ENCODE measurements around the gene ZNF419.
"Not testable (repeated sequence)": the region's sequence is repeated elsewhere in the genome, so short reads cannot be mapped to it uniquely, and the experiment has no call there.

ZNF419 gene

DNA sequence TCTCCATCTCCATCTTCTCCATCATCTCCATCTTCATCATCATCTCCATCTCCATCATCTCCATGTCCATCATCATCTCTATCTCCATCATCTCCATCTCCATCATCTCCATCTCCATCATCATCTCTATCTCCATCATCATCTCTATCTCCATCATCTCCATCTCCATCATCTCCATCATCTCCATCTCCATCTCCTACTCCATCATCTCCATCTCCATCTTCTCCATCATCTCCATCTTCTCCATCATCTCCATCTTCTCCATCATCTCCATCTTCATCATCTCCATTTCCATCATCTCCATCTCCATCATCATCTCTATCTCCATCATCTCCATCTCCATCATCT lies 11.8 kb downstream of the ZNF419 start:
- Mint-ChIP-seq H3K4me3 (peak overlapping the region; percentile 46), H3K4me1 (peaks cover 39% of the 10 kb centered on the region), H3K9me3 (peaks cover 31% of the 10 kb centered on the region), H3K36me3 (ENCODE audit: insufficient read depth) (peaks cover 19% of the 10 kb centered on the region), H3K27ac (ENCODE audit: low read depth) (peak overlapping the region; percentile 85)
- not testable (repeated sequence) for ATAC-seq (replicated peaks; ENCODE audit: extremely low read depth, poor library complexity, severe bottlenecking); H3K27me3 Mint-ChIP-seq; DNase-seq (ENCODE audit: low spot score in 2 of 2)

GRCh38 chr19:57499680-57500395 lies 12.3 kb downstream of the ZNF419 start, which contains the start of gene ZNF773:
Gene ZNF773 (plus strand): TSS chr19:57499938. CDS start chr19:57500081, 143 bp downstream.
- peak within 1 kb of the TSS; percentile 85 for H3K27ac Mint-ChIP-seq (ENCODE audit: low read depth)
- peak within 1 kb of the TSS; percentile 46 for H3K4me3 Mint-ChIP-seq
- peaks cover 32% of the 10 kb centered on the region for H3K9me3 Mint-ChIP-seq
- H3K4me1 Mint-ChIP-seq = peaks cover 40% of the 10 kb centered on the region
- peak; percentile 86 to 94 for DNase-seq (ENCODE audit: low spot score in 2 of 2)
- peak; percentile 98 for ATAC-seq (replicated peaks; ENCODE audit: extremely low read depth, poor library complexity, severe bottlenecking)
- H3K36me3 Mint-ChIP-seq (ENCODE audit: insufficient read depth) = peaks cover 20% of the 10 kb centered on the region
- not testable (repeated sequence) for H3K27me3 Mint-ChIP-seq

DNA sequence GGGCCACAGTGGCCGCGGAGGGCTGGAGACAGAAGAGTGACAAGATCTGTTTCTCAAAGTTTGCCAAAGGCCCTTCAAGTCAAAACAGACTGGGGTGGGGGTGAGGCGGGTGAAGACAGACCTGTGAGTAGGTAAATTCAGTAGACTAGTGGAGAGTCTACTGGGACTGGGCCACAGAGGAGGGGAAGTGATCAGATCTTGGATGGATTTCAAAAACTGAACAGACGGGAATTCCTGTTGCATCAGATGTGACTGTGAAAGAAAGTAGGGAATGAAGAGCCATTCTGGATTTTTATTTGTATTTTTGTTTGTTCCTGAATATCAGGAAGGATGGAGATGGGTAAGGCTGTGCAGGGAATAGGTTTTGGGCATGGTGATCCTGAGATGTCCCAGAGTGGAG lies 12.8 kb downstream of the ZNF419 start:
- H3K27me3 Mint-ChIP-seq; DNase-seq (ENCODE audit: low spot score in 2 of 2); ATAC-seq (replicated peaks; ENCODE audit: extremely low read depth, poor library complexity, severe bottlenecking): not testable (repeated sequence)
- peaks cover 32% of the 10 kb centered on the region for H3K9me3 Mint-ChIP-seq
- H3K4me1 Mint-ChIP-seq = peaks cover 40% of the 10 kb centered on the region
- peak overlapping the region; percentile 85 for H3K27ac Mint-ChIP-seq (ENCODE audit: low read depth)
- peaks cover 24% of the 10 kb centered on the region for H3K36me3 Mint-ChIP-seq (ENCODE audit: insufficient read depth)
- H3K4me3 Mint-ChIP-seq = peak overlapping the region; percentile 46

- Mint-ChIP-seq H3K27me3 (no peaks in the 10 kb centered on the region), H3K27ac (ENCODE audit: low read depth) (no peak overlapping the region), H3K4me3 (no peak overlapping the region), H3K36me3 (ENCODE audit: insufficient read depth) (peaks cover 43% of the 10 kb centered on the region), H3K4me1 (peaks cover 24% of the 10 kb centered on the region), H3K9me3 (peaks cover 30% of the 10 kb centered on the region)
- DNase-seq (ENCODE audit: low spot score in 2 of 2) = no peak
- ATAC-seq (replicated peaks; ENCODE audit: extremely low read depth, poor library complexity, severe bottlenecking) = no peak
Observed at GRCh38 chr19:57506163-57506562, 18.6 kb downstream of the ZNF419 start.

- H3K27ac Mint-ChIP-seq (ENCODE audit: low read depth) = no peak overlapping the region
- H3K4me1 Mint-ChIP-seq = no peaks in the 10 kb centered on the region
- ATAC-seq (replicated peaks; ENCODE audit: extremely low read depth, poor library complexity, severe bottlenecking) = no peak
- peaks cover 22% of the 10 kb centered on the region for H3K36me3 Mint-ChIP-seq (ENCODE audit: insufficient read depth)
- no peak overlapping the region for H3K4me3 Mint-ChIP-seq
- no peak for DNase-seq (ENCODE audit: low spot score in 2 of 2)
- no peaks in the 10 kb centered on the region for H3K27me3 Mint-ChIP-seq
- peaks cover 36% of the 10 kb centered on the region for H3K9me3 Mint-ChIP-seq
Observed at GRCh38 chr19:57511484-57511883, 23.9 kb downstream of the ZNF419 start.

GRCh38 chr19:57512845-57513244 lies 25.3 kb downstream of the ZNF419 start:
- Mint-ChIP-seq H3K27me3 (no peaks in the 10 kb centered on the region), H3K4me1 (no peaks in the 10 kb centered on the region), H3K4me3 (no peak overlapping the region), H3K9me3 (peaks cover 35% of the 10 kb centered on the region), H3K27ac (ENCODE audit: low read depth) (no peak overlapping the region), H3K36me3 (ENCODE audit: insufficient read depth) (peaks cover 11% of the 10 kb centered on the region)
- ATAC-seq (replicated peaks; ENCODE audit: extremely low read depth, poor library complexity, severe bottlenecking) = no peak
- DNase-seq (ENCODE audit: low spot score in 2 of 2) = no peak

DNA sequence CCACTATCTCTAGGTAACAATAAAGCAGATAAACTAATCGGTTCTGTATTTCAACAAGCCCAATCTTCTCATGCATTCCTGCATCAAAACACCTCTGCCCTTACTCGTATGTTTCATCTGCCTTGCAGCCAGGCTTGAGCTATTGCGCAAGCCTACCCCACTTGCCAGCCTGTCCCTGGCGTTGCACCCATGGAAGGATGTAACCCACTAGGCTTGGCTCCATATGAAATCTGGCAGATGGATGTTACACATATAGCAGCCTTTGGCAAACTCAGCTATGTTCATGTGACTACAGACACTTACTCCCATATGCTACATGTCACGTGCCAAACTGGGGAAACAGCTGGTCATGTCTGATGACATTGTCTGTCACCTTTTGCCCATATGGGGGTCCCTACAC lies 27.7 kb downstream of the ZNF419 start:
- Mint-ChIP-seq H3K4me3 (no peak overlapping the region), H3K27ac (ENCODE audit: low read depth) (no peak overlapping the region), H3K9me3 (peaks cover 36% of the 10 kb centered on the region), H3K4me1 (no peaks in the 10 kb centered on the region), H3K36me3 (ENCODE audit: insufficient read depth) (peaks cover 7% of the 10 kb centered on the region), H3K27me3 (no peaks in the 10 kb centered on the region)
- no peak for DNase-seq (ENCODE audit: low spot score in 2 of 2)
- ATAC-seq (replicated peaks; ENCODE audit: extremely low read depth, poor library complexity, severe bottlenecking) = no peak

DNA sequence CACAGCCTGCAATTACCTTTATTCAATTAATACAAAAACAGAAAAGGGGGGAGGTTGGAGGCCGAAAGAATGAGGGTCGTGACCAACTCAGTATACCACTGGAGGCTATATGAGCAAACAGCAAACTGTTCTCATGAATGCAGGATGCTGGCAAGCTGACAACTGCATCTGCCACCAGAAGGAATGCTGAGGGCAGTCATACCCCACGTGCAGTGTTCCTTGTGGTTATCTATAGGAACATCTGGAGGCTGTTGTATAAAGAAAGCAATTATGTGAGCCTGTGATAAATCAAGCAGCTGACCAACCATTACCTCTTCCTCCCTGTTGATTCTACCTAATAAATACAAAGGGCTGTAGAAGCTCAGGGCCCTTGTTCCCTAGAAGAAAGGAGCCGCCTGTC lies 30.5 kb downstream of the ZNF419 start:
- H3K4me1 Mint-ChIP-seq; H3K27ac Mint-ChIP-seq (ENCODE audit: low read depth); H3K36me3 Mint-ChIP-seq (ENCODE audit: insufficient read depth); DNase-seq (ENCODE audit: low spot score in 2 of 2); H3K27me3 Mint-ChIP-seq; ATAC-seq (replicated peaks; ENCODE audit: extremely low read depth, poor library complexity, severe bottlenecking); H3K4me3 Mint-ChIP-seq: not testable (repeated sequence)
- H3K9me3 Mint-ChIP-seq = peaks cover 33% of the 10 kb centered on the region

DNA sequence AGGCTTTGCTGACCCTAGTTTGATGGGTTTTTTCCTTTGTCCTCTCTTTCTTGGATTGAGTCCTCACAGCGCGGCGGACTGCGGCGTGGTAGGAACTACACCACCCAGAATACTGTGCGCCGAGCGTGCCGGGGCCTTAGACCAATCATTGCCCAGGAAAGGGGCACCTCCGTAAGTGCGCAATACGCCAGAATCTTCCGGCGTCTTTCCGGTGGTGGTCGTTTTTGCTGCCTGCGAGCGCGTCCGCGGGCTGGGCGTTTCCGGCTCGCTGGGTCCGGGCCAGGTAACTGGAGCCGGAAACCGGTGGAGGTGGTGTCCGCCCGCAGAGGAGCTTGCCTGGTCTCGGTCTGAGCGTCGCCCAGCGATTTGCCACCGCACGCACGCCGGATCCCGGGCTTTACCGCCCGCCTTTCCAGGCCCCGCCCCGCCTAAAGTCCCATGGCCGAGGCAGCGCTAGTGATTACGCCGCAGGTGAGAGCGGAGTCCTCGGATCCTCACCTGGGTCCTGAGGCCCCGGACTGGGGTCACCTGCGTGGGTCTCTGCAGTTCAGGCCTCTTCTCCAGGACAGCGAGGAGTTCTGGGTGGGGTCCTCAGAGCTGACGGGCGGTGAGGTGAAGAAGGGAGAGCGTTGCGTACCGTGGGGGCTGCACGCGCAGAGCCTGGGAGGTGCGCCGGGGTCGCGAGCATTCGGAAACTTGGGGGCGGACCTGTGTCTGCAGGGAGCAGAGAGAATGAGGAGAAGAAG lies 39.8 kb downstream of the ZNF419 start, which contains the start of gene ZNF549:
Gene ZNF549 (plus strand): TSS at position 221 of the 746 bp plus-strand sequence. CDS start 218 bp downstream, at position 439.
- H3K36me3 Mint-ChIP-seq (ENCODE audit: insufficient read depth) = peaks cover 19% of the 10 kb centered on the region
- peak within 1 kb of the TSS; percentile 98 for H3K27ac Mint-ChIP-seq (ENCODE audit: low read depth)
- peaks cover 27% of the 10 kb centered on the region for H3K9me3 Mint-ChIP-seq
- DNase-seq (ENCODE audit: low spot score in 2 of 2) (peak; percentile 64 to 83), ATAC-seq (replicated peaks; ENCODE audit: extremely low read depth, poor library complexity, severe bottlenecking) (peak; percentile 100)
- H3K4me3 Mint-ChIP-seq = peak within 1 kb of the TSS; percentile 99
- no peaks in the 10 kb centered on the region for H3K27me3 Mint-ChIP-seq
- peaks cover 27% of the 10 kb centered on the region for H3K4me1 Mint-ChIP-seq

- Mint-ChIP-seq H3K4me3 (no peak overlapping the region), H3K4me1 (peaks cover 8% of the 10 kb centered on the region), H3K36me3 (ENCODE audit: insufficient read depth) (peaks cover 28% of the 10 kb centered on the region), H3K27me3 (no peaks in the 10 kb centered on the region), H3K27ac (ENCODE audit: low read depth) (no peak overlapping the region), H3K9me3 (peaks cover 48% of the 10 kb centered on the region)
- DNase-seq (ENCODE audit: low spot score in 2 of 2) (no peak), ATAC-seq (replicated peaks; ENCODE audit: extremely low read depth, poor library complexity, severe bottlenecking) (no peak)
Observed at GRCh38 chr19:57537953-57538547, 50.5 kb downstream of the ZNF419 start.

All from central memory CD8-positive, alpha-beta T cell (primary cell).